HEK293 (cell line): ENCODE measurements around the gene PHLDA1.

Source experiments
- BCL11A ChIP-seq: fragments of 450-650 bp; formaldehyde crosslinking; IDR thresholded peaks from 2 replicates; pipeline ENCODE4 v1.5.1; 2016; ENCODE audit warnings: low read depth, missing biosample characterization, missing genetic modification characterization
- EGR2 ChIP-seq: fragments of 450-650 bp; formaldehyde crosslinking; IDR thresholded peaks from 2 replicates; pipeline ENCODE4 v1.5.1; 2016; ENCODE audit warnings: low read depth, missing biosample characterization, missing genetic modification characterization
- GLI4 ChIP-seq: fragments of 450-650 bp; formaldehyde crosslinking; IDR thresholded peaks from 2 replicates; pipeline ENCODE4 v1.5.1; 2016; ENCODE audit warnings: missing biosample characterization, missing genetic modification characterization
- HIC1 ChIP-seq: fragments of 450-650 bp; formaldehyde crosslinking; IDR thresholded peaks from 2 replicates; pipeline ENCODE4 v1.5.1; 2016; ENCODE audit warnings: missing biosample characterization, missing genetic modification characterization
- HOXA7 ChIP-seq: sonication (generic); formaldehyde crosslinking; IDR thresholded peaks from 2 replicates; pipeline ENCODE4 v1.8.1; 2022; ENCODE audit warnings: missing genetic modification reagents, borderline replicate concordance
- KLF16 ChIP-seq: fragments of 450-650 bp; formaldehyde crosslinking; IDR thresholded peaks from 2 replicates; pipeline ENCODE4 v1.5.1; 2017; ENCODE audit warnings: missing biosample characterization, missing genetic modification characterization
- KLF9 ChIP-seq: fragments of 450-650 bp; formaldehyde crosslinking; IDR thresholded peaks from 2 replicates; pipeline ENCODE4 v1.5.1; 2016; ENCODE audit warnings: missing biosample characterization, missing genetic modification characterization, low read depth
- PRDM6 ChIP-seq: fragments of 450-650 bp; formaldehyde crosslinking; IDR thresholded peaks from 2 replicates; pipeline ENCODE4 v1.5.1; 2017; ENCODE audit warnings: missing biosample characterization, missing genetic modification characterization
- YY2 ChIP-seq: fragments of 450-650 bp; formaldehyde crosslinking; IDR thresholded peaks from 2 replicates; pipeline ENCODE4 v1.5.1; 2016; ENCODE audit warnings: missing biosample characterization, missing genetic modification characterization
- ZBTB10 ChIP-seq: fragments of 450-650 bp; formaldehyde crosslinking; IDR thresholded peaks from 2 replicates; pipeline ENCODE4 v1.5.1; 2016; ENCODE audit warnings: missing biosample characterization, missing genetic modification characterization
- ZBTB17 ChIP-seq: fragments of 450-650 bp; formaldehyde crosslinking; IDR thresholded peaks from 2 replicates; pipeline ENCODE4 v1.5.1; 2016; ENCODE audit warnings: missing biosample characterization, missing genetic modification characterization
- ZBTB26 ChIP-seq: fragments of 450-650 bp; formaldehyde crosslinking; optimal IDR thresholded peaks from 2 replicates; pipeline ENCODE3; 2016; ENCODE audit warnings: missing biosample characterization, mild to moderate bottlenecking, missing genetic modification characterization
- ZBTB6 ChIP-seq: fragments of 450-650 bp; formaldehyde crosslinking; IDR thresholded peaks from 2 replicates; pipeline ENCODE4 v1.5.1; 2017; ENCODE audit warnings: missing biosample characterization, missing genetic modification characterization
- ZBTB8A ChIP-seq: fragments of 450-650 bp; formaldehyde crosslinking; IDR thresholded peaks from 2 replicates; pipeline ENCODE4 v1.5.1; 2016; ENCODE audit warnings: missing biosample characterization, missing genetic modification characterization
- ZEB2 ChIP-seq: fragments of 450-650 bp; formaldehyde crosslinking; IDR thresholded peaks from 2 replicates; pipeline ENCODE4 v1.5.1; 2016; ENCODE audit warnings: missing biosample characterization, missing genetic modification characterization
- ZFHX2 ChIP-seq: fragments of 450-650 bp; formaldehyde crosslinking; conservative IDR thresholded peaks from 2 replicates; pipeline ENCODE4 v1.5.1; 2016; ENCODE audit warnings: missing biosample characterization, missing genetic modification characterization
- ZFP37 ChIP-seq: fragments of 450-650 bp; formaldehyde crosslinking; IDR thresholded peaks from 2 replicates; pipeline ENCODE4 v1.5.1; 2016; ENCODE audit warnings: missing biosample characterization, missing genetic modification characterization
- ZIC2 ChIP-seq: fragments of 450-650 bp; formaldehyde crosslinking; IDR thresholded peaks from 2 replicates; pipeline ENCODE4 v1.5.1; 2016; ENCODE audit warnings: missing biosample characterization, missing genetic modification characterization
- ZNF138 ChIP-seq: fragments of 450-650 bp; formaldehyde crosslinking; IDR thresholded peaks from 2 replicates; pipeline ENCODE4 v1.5.1; 2016; ENCODE audit warnings: missing biosample characterization, missing genetic modification characterization, borderline replicate concordance
- ZNF146 ChIP-seq: fragments of 450-650 bp; formaldehyde crosslinking; IDR thresholded peaks from 2 replicates; pipeline ENCODE4 v1.5.1; 2016; ENCODE audit warnings: missing biosample characterization, missing genetic modification characterization
- ZNF2 ChIP-seq: fragments of 450-650 bp; formaldehyde crosslinking; IDR thresholded peaks from 2 replicates; pipeline ENCODE4 v1.5.1; 2016; ENCODE audit warnings: missing biosample characterization, missing genetic modification characterization
- ZNF211 ChIP-seq: fragments of 450-650 bp; formaldehyde crosslinking; IDR thresholded peaks from 2 replicates; pipeline ENCODE4 v1.5.1; 2016; ENCODE audit warnings: low read depth, missing biosample characterization, missing genetic modification characterization
- ZNF354C ChIP-seq: fragments of 450-650 bp; formaldehyde crosslinking; IDR thresholded peaks from 2 replicates; pipeline ENCODE4 v1.5.1; 2016; ENCODE audit warnings: missing biosample characterization, missing genetic modification characterization, low read depth, borderline replicate concordance
- ZNF449 ChIP-seq: fragments of 450-650 bp; formaldehyde crosslinking; IDR thresholded peaks from 2 replicates; pipeline ENCODE4 v1.5.1; 2017; ENCODE audit warnings: missing biosample characterization, mild to moderate bottlenecking, missing genetic modification characterization, moderate library complexity
- ZNF76 ChIP-seq: fragments of 450-650 bp; formaldehyde crosslinking; IDR thresholded peaks from 2 replicates; pipeline ENCODE4; 2016; ENCODE audit warnings: low read depth, missing biosample characterization, missing genetic modification characterization, borderline replicate concordance
- ZNF843 ChIP-seq: fragments of 450-650 bp; formaldehyde crosslinking; IDR thresholded peaks from 2 replicates; pipeline ENCODE4 v1.5.1; 2016; ENCODE audit warnings: missing biosample characterization, missing genetic modification characterization
- ZSCAN4 ChIP-seq: fragments of 450-650 bp; formaldehyde crosslinking; IDR thresholded peaks from 2 replicates; pipeline ENCODE4 v1.5.1; 2017; ENCODE audit warnings: missing biosample characterization, missing genetic modification characterization

Gene PHLDA1

GRCh38 chr12:76030341-76031080 lies 1.1 kb downstream of the PHLDA1 start (continued):
- 0 out of 2 replicates have a peak, but pooled peaks have one; percentile 4 for TF ChIP-seq ZNF146
- TF ChIP-seq BCL11A (tag by site-specific recombination) = no peak
- no peak for TF ChIP-seq ZIC2 (tag by site-specific recombination)
- TF ChIP-seq ZNF2 (tag by site-specific recombination) = peak; percentile 87
- no peak for TF ChIP-seq PRDM6 (tag by site-specific recombination)
- no peak for TF ChIP-seq HOXA7 (CRISPR knock-in tag)
- peak; percentile 77 for TF ChIP-seq EGR2 (tag by site-specific recombination)
- no peak for TF ChIP-seq ZBTB6
- TF ChIP-seq GLI4 (tag by site-specific recombination) = peak; percentile 80
- peak; percentile 79 for TF ChIP-seq ZBTB8A (tag by site-specific recombination)
- 0 out of 2 replicates have a peak, but pooled peaks have one; percentile 13 for TF ChIP-seq ZEB2 (tag by site-specific recombination)
- no peak for TF ChIP-seq YY2 (tag by site-specific recombination)
- TF ChIP-seq ZNF843 (tag by site-specific recombination) = no peak
- no peak for TF ChIP-seq ZNF354C (tag by site-specific recombination)
- TF ChIP-seq KLF9 (tag by site-specific recombination) = 0 out of 2 replicates have a peak, but pooled peaks have one; percentile 22
- TF ChIP-seq ZFP37 (tag by site-specific recombination) = 0 out of 2 replicates have a peak, but pooled peaks have one; percentile 53
- peak; percentile 91 for TF ChIP-seq HIC1
- TF ChIP-seq ZBTB10 (tag by site-specific recombination) = no peak
- peak; percentile 73 for TF ChIP-seq ZFHX2
- no peak for TF ChIP-seq ZNF211
- TF ChIP-seq ZBTB26 (tag by site-specific recombination) = peak; percentile 85
- TF ChIP-seq ZSCAN4 = no peak
- TF ChIP-seq ZNF449 (tag by site-specific recombination) = no peak
- TF ChIP-seq ZNF76 (tag by site-specific recombination) = no peak
- TF ChIP-seq ZNF138 (tag by site-specific recombination) = no peak
- TF ChIP-seq ZBTB17 (tag by site-specific recombination) = peak; percentile 98
- peak; percentile 21; the same call in 1 of the 2 replicates for TF ChIP-seq KLF16
